Suprapubic skin (tissue), 4 donors: ENCODE results near the gene TMEM60. TPM values are rescaled to one million over a fixed set of nuclear protein-coding genes. Genes with fewer than 3 reads are reported as not detected.

Experiments used
- DNase-seq, 2 donors: peaks; one replicate each; pipeline ENCODE4 v3.0.0-alpha.2; 2019; ENCODE audit warnings: low spot score in 2 of 2
- H3K27ac ChIP-seq: fragments of 200-600 bp; sonication (generic); one replicate; pipeline ENCODE4 v1.5.1; 2019
- H3K27me3 ChIP-seq: fragments of 200-600 bp; sonication (generic); one replicate; pipeline ENCODE4 v1.5.1; 2019
- H3K36me3 ChIP-seq: fragments of 200-600 bp; sonication (generic); one replicate; pipeline ENCODE4 v1.5.1; 2019
- H3K4me1 ChIP-seq: fragments of 200-600 bp; sonication (generic); one replicate; pipeline ENCODE4 v1.5.1; 2019
- H3K4me3 ChIP-seq: fragments of 200-600 bp; sonication (generic); one replicate; pipeline ENCODE4 v1.5.1; 2019; ENCODE audit warnings: mild to moderate bottlenecking
- H3K9me3 ChIP-seq: fragments of 200-600 bp; sonication (generic); one replicate; pipeline ENCODE4 v1.5.1; 2019
- EP300 ChIP-seq: sonication (generic); formaldehyde crosslinking; IDR thresholded peaks from one replicate; pipeline ENCODE4 v1.6.1; 2017; ENCODE audit warnings: antibody characterized with exemption
- POLR2A ChIP-seq, 2 donors: fragments of 450-650 bp; IDR thresholded peaks; one replicate each; pipeline ENCODE4 v1.6.1; 2017; ENCODE audit warnings: antibody characterized with exemption in 2 of 2, mild to moderate bottlenecking in 2 of 2, moderate library complexity in 2 of 2
- POLR2AphosphoS5 ChIP-seq, 3 donors: sonication (generic); formaldehyde crosslinking; IDR thresholded peaks; one replicate each; pipeline ENCODE4 v1.6.1; 2017; ENCODE audit warnings: antibody characterized with exemption in 3 of 3
- WGBS: methylation state at CpG from one replicate; pipeline ENCODE4 v1.1.5; 2018; 5-methylcytosine and 5-hydroxymethylcytosine counted together
- total RNA-seq, 4 donors: library from RNA; depleted of rRNA; stranded (reverse); fragments of >200 nt; gene quantifications; one replicate each; pipeline ENCODE4 v1.1.0, GENCODE V29; 2016
- TF ChIP-seq, protein P1 (sequence below), 2 donors: fragments of 200-600 bp in 1 of 2; fragments of 450-650 bp in 1 of 2; sonication (generic) in 1 of 2; IDR thresholded peaks; one replicate each; pipeline ENCODE4 v1.5.1; 2016 to 2019; ENCODE audit warnings: antibody characterized with exemption in 2 of 2, mild to moderate bottlenecking in 1 of 2, moderate library complexity in 1 of 2

TMEM60 gene
- total RNA-seq, 4 donors from 2014 or later, result 8.3 to 13.5 (median 10.8) TPM

DNA sequence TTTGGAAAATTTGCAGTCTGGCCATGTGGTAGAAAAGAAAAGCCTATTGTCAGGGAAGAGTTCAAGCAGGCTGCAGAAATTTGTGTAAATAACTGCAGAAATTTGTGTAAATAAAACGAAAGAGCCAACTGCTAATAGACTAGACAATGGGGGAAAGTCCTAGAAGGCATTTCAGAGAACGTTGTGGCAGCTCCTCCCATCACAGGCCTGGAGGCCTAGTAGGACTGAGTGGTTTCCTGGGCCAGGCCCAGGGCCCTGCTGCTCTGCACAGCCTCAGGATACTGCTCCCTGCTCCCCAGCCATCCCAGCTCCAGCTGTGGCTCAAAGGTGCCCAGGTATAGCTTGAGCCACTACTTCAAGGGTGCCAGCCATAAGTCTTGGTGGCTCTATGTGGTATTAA is 51.1 kb downstream of the TMEM60 start:
- no peak overlapping the region for H3K4me3 ChIP-seq
- TF ChIP-seq EP300 (no peak), POLR2A (IDR thresholded peaks at IDR 0.05) (no peak), POLR2AphosphoS5 (IDR thresholded peaks at IDR 0.05) (no peak)
- TF ChIP-seq, protein P1, sequence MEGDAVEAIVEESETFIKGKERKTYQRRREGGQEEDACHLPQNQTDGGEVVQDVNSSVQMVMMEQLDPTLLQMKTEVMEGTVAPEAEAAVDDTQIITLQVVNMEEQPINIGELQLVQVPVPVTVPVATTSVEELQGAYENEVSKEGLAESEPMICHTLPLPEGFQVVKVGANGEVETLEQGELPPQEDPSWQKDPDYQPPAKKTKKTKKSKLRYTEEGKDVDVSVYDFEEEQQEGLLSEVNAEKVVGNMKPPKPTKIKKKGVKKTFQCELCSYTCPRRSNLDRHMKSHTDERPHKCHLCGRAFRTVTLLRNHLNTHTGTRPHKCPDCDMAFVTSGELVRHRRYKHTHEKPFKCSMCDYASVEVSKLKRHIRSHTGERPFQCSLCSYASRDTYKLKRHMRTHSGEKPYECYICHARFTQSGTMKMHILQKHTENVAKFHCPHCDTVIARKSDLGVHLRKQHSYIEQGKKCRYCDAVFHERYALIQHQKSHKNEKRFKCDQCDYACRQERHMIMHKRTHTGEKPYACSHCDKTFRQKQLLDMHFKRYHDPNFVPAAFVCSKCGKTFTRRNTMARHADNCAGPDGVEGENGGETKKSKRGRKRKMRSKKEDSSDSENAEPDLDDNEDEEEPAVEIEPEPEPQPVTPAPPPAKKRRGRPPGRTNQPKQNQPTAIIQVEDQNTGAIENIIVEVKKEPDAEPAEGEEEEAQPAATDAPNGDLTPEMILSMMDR (IDR thresholded peaks at IDR 0.05), result no peak
- no peak for DNase-seq
- no peak overlapping the region for H3K27ac ChIP-seq
- H3K4me1 ChIP-seq, result peaks cover 7% of the 10 kb centered on the region
- H3K27me3 ChIP-seq, result no peaks in the 10 kb centered on the region
- peaks cover 23% of the 10 kb centered on the region for H3K36me3 ChIP-seq
- WGBS, result 68% methylated on average over 2 of the region's 2 CpGs
- H3K9me3 ChIP-seq, result no peaks in the 10 kb centered on the region

DNA sequence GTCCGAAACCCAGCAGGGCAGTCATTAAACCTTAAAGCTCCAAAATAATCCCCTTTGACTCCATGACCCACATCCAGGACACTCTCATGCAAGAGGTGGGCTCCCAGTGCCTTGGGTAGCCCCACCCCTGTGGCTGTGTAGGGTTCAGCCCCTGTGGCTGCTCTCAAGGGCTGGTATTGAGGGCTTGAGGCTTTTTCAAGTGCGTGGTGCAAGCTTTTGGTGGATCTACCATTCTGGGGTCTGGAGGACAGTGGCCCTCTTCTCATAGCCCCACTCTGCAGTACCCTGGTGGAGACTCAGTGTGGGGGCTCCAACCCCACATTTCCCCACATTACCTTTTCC is 51.4 kb downstream of the TMEM60 start:
- Histone ChIP-seq H3K4me3 (no peak overlapping the region), H3K27ac (no peak overlapping the region), H3K4me1 (peaks cover 3% of the 10 kb centered on the region), H3K36me3 (peaks cover 23% of the 10 kb centered on the region), H3K27me3 (no peaks in the 10 kb centered on the region), H3K9me3 (no peaks in the 10 kb centered on the region)
- no peak for DNase-seq
- WGBS, result 96% methylated on average over 2 of the region's 2 CpGs
- TF ChIP-seq, protein P1 (IDR thresholded peaks at IDR 0.05), result no peak
- TF ChIP-seq EP300 (no peak), POLR2AphosphoS5 (IDR thresholded peaks at IDR 0.05) (no peak), POLR2A (IDR thresholded peaks at IDR 0.05) (no peak)

DNA sequence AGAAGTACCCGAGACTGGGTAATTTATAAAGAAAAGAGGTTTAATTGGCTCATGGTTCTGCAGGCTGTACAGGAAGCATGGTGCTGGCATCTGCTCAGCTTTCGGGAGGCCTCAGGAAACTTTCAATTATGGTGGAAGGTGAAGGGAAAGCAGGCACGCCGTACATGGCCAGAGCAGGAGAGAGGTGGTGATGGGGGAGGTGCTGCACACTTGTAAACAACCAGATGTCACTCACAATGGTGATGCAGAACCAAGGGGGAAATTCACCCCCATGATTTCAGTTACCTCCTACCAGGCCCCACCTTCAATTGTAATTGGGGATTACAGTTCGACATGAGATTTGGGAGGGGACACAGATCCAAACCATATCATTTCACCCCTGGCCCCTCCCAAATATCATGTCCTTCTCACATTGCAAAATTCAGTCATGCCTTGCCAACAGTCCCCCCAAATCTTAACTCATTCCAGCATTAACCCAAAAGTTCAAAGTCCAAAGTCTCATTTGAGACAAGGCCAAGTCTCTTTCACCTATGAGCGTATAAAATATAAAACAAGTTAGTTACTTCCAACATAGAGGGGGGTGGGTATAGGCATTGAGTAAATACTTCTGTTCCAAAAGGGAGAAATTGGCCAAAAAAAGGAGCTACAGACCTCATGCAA is 51.9 kb downstream of the TMEM60 start:
- Histone ChIP-seq H3K4me3 (no peak overlapping the region), H3K9me3 (no peaks in the 10 kb centered on the region), H3K4me1 (no peaks in the 10 kb centered on the region), H3K27ac (no peak overlapping the region), H3K36me3 (peaks cover 23% of the 10 kb centered on the region), H3K27me3 (no peaks in the 10 kb centered on the region)
- TF ChIP-seq POLR2AphosphoS5 (IDR thresholded peaks at IDR 0.05) (no peak), EP300 (no peak), POLR2A (IDR thresholded peaks at IDR 0.05) (no peak)
- TF ChIP-seq, protein P1 (IDR thresholded peaks at IDR 0.05), result no peak
- no peak for DNase-seq
- WGBS, result 95% methylated on average over 6 of the region's 6 CpGs

DNA sequence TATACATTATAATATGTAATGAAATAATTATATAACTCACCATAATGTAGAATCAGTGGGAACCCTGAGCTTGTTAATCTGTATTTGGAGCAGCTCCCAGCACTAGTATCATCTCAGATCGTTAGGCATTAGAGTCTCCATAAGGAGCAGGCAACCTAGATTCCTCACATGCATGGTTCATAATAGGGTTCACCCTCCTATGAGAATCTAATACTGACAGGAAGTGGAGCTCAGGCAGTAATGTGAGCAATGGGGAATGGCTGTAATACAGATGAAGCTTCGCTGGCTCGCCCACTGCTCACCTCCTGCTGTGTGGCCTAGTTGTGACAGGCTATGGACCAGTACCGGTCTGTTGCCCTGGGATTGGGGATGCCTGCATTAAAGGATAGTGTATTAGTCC is 52.5 kb downstream of the TMEM60 start:
- Histone ChIP-seq H3K9me3 (no peaks in the 10 kb centered on the region), H3K36me3 (peaks cover 18% of the 10 kb centered on the region), H3K27me3 (no peaks in the 10 kb centered on the region), H3K27ac (no peak overlapping the region), H3K4me1 (no peaks in the 10 kb centered on the region), H3K4me3 (no peak overlapping the region)
- 98% methylated on average over 4 of the region's 4 CpGs for WGBS
- TF ChIP-seq, protein P1 (IDR thresholded peaks at IDR 0.05), result no peak
- TF ChIP-seq POLR2AphosphoS5 (IDR thresholded peaks at IDR 0.05), result no peak
- TF ChIP-seq EP300, result no peak
- no peak for TF ChIP-seq POLR2A (IDR thresholded peaks at IDR 0.05)
- DNase-seq, result no peak

Other genes starting within 250 kb of the TMEM60 start
- 10 to 100 TPM; 17.1 to 19.7 (median 18.3) TPM for gene RSBN1L, start 102.0 kb downstream of the TMEM60 start, total RNA-seq
- 10 to 100 TPM in 3 of 4 donors, 1 to 10 TPM in 1; 9.6 to 33.7 (median 15.7) TPM for gene PHTF2, start 339 bp upstream of the TMEM60 start, total RNA-seq